Suprapubic skin (tissue), 4 donors: Measurements from ENCODE around the gene GNAQ. TPM values are rescaled to one million over a fixed set of nuclear protein-coding genes. Genes with fewer than 3 reads are reported as not detected.

Source experiments
- DNase-seq, 2 donors: peaks; one replicate each; pipeline ENCODE4 v3.0.0-alpha.2; 2019; ENCODE audit warnings: low spot score in 2 of 2
- H3K27ac ChIP-seq: fragments of 200-600 bp; sonication (generic); one replicate; pipeline ENCODE4 v1.5.1; 2019
- H3K27me3 ChIP-seq: fragments of 200-600 bp; sonication (generic); one replicate; pipeline ENCODE4 v1.5.1; 2019
- H3K36me3 ChIP-seq: fragments of 200-600 bp; sonication (generic); one replicate; pipeline ENCODE4 v1.5.1; 2019
- H3K4me1 ChIP-seq: fragments of 200-600 bp; sonication (generic); one replicate; pipeline ENCODE4 v1.5.1; 2019
- H3K4me3 ChIP-seq: fragments of 200-600 bp; sonication (generic); one replicate; pipeline ENCODE4 v1.5.1; 2019; ENCODE audit warnings: mild to moderate bottlenecking
- H3K9me3 ChIP-seq: fragments of 200-600 bp; sonication (generic); one replicate; pipeline ENCODE4 v1.5.1; 2019
- EP300 ChIP-seq: sonication (generic); formaldehyde crosslinking; IDR thresholded peaks from one replicate; pipeline ENCODE4 v1.6.1; 2017; ENCODE audit warnings: antibody characterized with exemption
- POLR2A ChIP-seq, 2 donors: fragments of 450-650 bp; IDR thresholded peaks; one replicate each; pipeline ENCODE4 v1.6.1; 2017; ENCODE audit warnings: antibody characterized with exemption in 2 of 2, mild to moderate bottlenecking in 2 of 2, moderate library complexity in 2 of 2
- POLR2AphosphoS5 ChIP-seq, 3 donors: sonication (generic); formaldehyde crosslinking; IDR thresholded peaks; one replicate each; pipeline ENCODE4 v1.6.1; 2017; ENCODE audit warnings: antibody characterized with exemption in 3 of 3
- WGBS: methylation state at CpG from one replicate; pipeline ENCODE4 v1.1.5; 2018; 5-methylcytosine and 5-hydroxymethylcytosine counted together
- total RNA-seq, 4 donors: library from RNA; depleted of rRNA; stranded (reverse); fragments of >200 nt; gene quantifications; one replicate each; pipeline ENCODE4 v1.1.0, GENCODE V29; 2016
- TF ChIP-seq, protein P1 (sequence below), 2 donors: fragments of 200-600 bp in 1 of 2; fragments of 450-650 bp in 1 of 2; sonication (generic) in 1 of 2; IDR thresholded peaks; one replicate each; pipeline ENCODE4 v1.5.1; 2016 to 2019; ENCODE audit warnings: antibody characterized with exemption in 2 of 2, mild to moderate bottlenecking in 1 of 2, moderate library complexity in 1 of 2

The GNAQ gene
- total RNA-seq, 4 donors from 2014 or later: 16.0 to 29.0 (median 17.7) TPM

DNA sequence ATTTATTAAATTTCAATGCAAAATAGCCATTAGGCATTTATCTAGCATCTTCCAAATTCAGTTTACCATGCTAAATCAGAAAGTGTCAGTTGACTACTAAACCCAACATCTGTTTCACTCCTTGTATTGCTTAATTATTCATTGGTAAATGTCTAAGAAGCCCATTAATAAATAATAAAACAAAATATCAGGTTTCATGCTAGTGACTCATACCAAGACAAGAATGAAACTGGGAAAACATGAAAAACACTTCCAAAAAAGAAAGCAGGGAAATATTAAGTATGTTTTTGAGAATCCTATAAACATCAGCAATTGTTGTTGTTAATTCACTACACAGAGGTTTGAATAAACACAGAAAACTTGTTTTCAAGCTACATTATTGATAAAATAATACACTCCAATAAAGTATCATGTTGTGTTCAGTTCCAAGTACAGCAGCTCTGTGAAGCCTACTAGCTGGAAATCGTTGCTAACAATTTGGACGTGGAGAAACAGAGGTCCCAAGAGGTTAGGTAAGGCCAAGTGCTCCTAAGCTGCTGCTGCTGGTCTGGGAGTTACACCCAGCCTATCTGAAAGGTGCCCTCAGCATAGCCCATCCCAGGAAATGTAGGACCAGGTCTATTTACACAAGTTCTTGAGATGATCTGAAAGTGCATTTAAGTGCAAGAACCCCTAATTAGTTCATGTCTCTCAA lies 78.8 kb downstream of the GNAQ start:
- 14% methylated on average over 2 of the region's 2 CpGs for WGBS
- H3K4me3 ChIP-seq: no peak overlapping the region
- no peak for DNase-seq

DNA sequence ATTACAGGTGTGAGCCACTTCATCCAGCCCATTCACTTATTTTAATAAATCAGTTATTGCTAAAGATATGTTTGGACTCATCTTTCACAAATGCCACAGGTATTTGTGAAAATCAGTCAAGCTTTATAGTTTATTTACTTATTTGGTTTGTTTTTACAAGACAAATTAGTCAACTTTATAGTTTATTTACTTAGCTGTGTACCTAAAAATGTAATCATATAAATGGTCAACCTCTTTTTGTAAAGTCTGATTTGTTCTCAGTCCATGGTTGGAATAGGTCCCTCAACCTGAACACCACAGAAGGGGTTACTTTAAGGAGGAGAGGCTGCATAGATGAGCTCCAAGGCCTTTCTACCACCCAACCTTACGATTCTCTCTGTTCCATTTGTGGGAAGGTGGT lies 80.2 kb downstream of the GNAQ start:
- H3K27me3 ChIP-seq: no peaks in the 10 kb centered on the region
- H3K4me3 ChIP-seq: no peak overlapping the region
- 90% methylated on average over 1 of the region's 1 CpG for WGBS
- H3K4me1 ChIP-seq: peaks cover 64% of the 10 kb centered on the region
- TF ChIP-seq POLR2A (IDR thresholded peaks at IDR 0.05) (no peak), EP300 (no peak), POLR2AphosphoS5 (IDR thresholded peaks at IDR 0.05) (no peak)
- TF ChIP-seq, protein P1, sequence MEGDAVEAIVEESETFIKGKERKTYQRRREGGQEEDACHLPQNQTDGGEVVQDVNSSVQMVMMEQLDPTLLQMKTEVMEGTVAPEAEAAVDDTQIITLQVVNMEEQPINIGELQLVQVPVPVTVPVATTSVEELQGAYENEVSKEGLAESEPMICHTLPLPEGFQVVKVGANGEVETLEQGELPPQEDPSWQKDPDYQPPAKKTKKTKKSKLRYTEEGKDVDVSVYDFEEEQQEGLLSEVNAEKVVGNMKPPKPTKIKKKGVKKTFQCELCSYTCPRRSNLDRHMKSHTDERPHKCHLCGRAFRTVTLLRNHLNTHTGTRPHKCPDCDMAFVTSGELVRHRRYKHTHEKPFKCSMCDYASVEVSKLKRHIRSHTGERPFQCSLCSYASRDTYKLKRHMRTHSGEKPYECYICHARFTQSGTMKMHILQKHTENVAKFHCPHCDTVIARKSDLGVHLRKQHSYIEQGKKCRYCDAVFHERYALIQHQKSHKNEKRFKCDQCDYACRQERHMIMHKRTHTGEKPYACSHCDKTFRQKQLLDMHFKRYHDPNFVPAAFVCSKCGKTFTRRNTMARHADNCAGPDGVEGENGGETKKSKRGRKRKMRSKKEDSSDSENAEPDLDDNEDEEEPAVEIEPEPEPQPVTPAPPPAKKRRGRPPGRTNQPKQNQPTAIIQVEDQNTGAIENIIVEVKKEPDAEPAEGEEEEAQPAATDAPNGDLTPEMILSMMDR (IDR thresholded peaks at IDR 0.05): no peak
- no peaks in the 10 kb centered on the region for H3K36me3 ChIP-seq
- no peaks in the 10 kb centered on the region for H3K9me3 ChIP-seq
- H3K27ac ChIP-seq: no peak overlapping the region
- no peak for DNase-seq

More for the DNA sequence above, 78.8 kb downstream of the GNAQ start:
- no peak for TF ChIP-seq POLR2A (IDR thresholded peaks at IDR 0.05)
- Histone ChIP-seq H3K4me1 (peaks cover 55% of the 10 kb centered on the region), H3K9me3 (no peaks in the 10 kb centered on the region), H3K27me3 (no peaks in the 10 kb centered on the region), H3K27ac (peak overlapping the region; percentile 22), H3K36me3 (no peaks in the 10 kb centered on the region)

DNA sequence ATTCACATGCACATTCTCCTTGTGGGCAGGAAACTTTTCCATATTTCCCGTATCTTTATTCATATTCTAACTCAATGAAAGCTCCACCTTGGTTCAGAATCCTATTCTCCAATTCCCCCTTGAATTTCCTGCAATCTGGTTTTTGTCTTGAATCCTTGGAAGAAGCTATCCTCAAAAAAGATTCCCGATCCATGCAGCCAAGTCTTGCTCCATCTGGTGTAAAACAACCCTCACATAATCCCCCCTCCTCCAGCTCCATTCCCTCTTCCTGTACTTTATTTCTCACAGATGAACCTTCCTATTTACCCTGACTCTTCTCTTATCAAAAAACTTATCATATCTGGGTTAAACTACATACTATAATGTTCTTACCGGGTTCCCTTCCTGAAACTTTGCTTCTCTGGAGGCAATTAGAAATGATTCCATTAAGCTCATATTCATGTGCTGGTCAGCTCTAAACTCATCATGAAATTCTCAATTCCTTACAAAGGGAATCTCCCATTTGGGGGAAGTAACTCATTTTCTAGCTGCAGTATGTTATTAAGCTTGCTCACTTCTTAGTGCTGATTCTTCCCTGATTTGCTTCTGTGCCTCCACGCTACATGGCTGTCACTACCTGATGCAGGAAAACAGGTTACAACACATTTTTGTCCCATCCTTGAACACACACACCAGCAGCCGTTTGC lies 81.7 kb downstream of the GNAQ start:
- no peaks in the 10 kb centered on the region for H3K27me3 ChIP-seq
- no peaks in the 10 kb centered on the region for H3K36me3 ChIP-seq
- no peak for TF ChIP-seq EP300
- TF ChIP-seq POLR2AphosphoS5 (IDR thresholded peaks at IDR 0.05): no peak
- no peak for TF ChIP-seq POLR2A (IDR thresholded peaks at IDR 0.05)
- TF ChIP-seq, protein P1 (IDR thresholded peaks at IDR 0.05): no peak
- peaks cover 78% of the 10 kb centered on the region for H3K4me1 ChIP-seq
- H3K27ac ChIP-seq: no peak overlapping the region
- no peak for DNase-seq
- no peak overlapping the region for H3K4me3 ChIP-seq
- H3K9me3 ChIP-seq: no peaks in the 10 kb centered on the region
- 71% methylated on average over 5 of the region's 5 CpGs for WGBS

DNA sequence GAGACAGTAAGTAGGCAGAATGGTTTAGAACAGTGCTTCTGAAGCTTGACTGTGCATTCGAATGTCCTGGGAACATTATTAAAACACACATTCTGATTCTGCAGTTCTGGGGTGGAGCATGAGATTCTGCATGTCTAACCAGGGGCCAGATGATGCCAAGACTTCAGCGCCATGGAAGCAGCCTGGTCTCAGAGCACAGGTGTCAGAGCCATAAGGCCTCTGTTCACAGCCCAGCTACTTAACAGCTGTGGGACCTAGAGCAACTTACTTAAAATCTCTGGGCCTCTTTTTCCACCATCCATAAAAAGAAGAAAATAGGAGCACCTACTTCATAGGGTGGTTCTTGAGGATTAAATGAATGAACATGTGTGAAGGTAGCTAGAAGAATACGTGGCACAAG lies 84.0 kb downstream of the GNAQ start:
- no peaks in the 10 kb centered on the region for H3K27me3 ChIP-seq
- no peak overlapping the region for H3K4me3 ChIP-seq
- H3K27ac ChIP-seq: peak overlapping the region; percentile 49
- peaks cover 66% of the 10 kb centered on the region for H3K4me1 ChIP-seq
- no peaks in the 10 kb centered on the region for H3K36me3 ChIP-seq
- no peak for DNase-seq
- TF ChIP-seq POLR2AphosphoS5 (IDR thresholded peaks at IDR 0.05) (no peak), POLR2A (IDR thresholded peaks at IDR 0.05) (no peak), EP300 (no peak)
- TF ChIP-seq, protein P1 (IDR thresholded peaks at IDR 0.05): no peak
- 84% methylated on average over 3 of the region's 3 CpGs for WGBS
- no peaks in the 10 kb centered on the region for H3K9me3 ChIP-seq

DNA sequence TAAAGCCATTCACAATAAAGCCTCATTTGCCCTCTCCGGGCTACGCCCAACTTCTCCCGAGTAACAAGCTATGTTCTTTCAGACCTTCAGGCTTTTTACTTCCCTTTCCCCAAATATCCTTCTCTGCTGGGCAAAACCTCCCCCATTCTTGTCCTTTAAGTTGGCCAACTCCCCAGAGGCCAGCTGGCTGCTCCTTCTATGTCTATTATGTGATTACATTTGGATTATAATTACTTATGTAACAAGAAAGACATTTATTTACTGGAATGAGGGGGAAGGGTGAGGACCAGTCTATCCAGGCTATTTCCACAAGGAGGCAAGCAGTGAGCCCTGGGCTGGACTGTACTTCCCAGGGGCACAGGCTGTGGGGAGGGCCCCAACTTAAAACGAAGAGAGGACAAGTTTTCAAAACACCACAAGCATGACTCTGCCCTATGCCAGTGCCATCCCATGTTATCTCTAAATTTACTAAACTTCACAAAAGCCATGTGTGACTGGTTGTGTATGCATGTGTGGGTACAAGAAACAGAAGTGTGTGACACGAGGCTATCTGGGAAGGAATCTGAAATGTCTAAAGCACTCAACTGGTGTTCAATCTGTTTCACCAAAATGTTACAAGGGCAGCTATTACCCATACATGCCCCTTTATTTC lies 84.5 kb downstream of the GNAQ start:
- no peak for DNase-seq
- Histone ChIP-seq H3K36me3 (no peaks in the 10 kb centered on the region), H3K4me3 (no peak overlapping the region), H3K9me3 (no peaks in the 10 kb centered on the region), H3K4me1 (peaks cover 61% of the 10 kb centered on the region), H3K27ac (peak overlapping the region; percentile 49), H3K27me3 (no peaks in the 10 kb centered on the region)
- TF ChIP-seq POLR2AphosphoS5 (IDR thresholded peaks at IDR 0.05): no peak
- WGBS: 43% methylated on average over 5 of the region's 5 CpGs

DNA sequence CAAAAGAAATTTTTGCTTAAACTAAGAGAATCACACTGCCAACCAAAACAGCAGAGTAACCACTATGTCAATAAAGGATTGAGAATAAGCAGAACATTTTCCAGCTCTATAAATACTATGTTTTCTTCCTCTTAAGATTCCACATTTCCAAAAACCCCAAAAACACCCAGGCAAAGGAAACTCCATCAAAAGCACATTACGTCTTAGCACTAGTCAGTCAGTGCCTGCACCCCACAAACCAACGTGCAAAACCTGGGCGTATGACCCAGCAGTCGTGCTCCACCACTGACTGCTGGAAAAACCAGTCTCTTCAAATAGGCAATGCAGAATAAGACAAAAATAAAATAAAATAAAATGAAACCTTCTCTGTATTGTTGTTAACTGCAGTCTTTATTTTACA lies 85.3 kb downstream of the GNAQ start:
- DNase-seq: no peak
- H3K4me1 ChIP-seq: peaks cover 57% of the 10 kb centered on the region
- TF ChIP-seq POLR2A (IDR thresholded peaks at IDR 0.05): no peak
- TF ChIP-seq EP300: no peak
- TF ChIP-seq, protein P1 (IDR thresholded peaks at IDR 0.05): no peak
- no peak for TF ChIP-seq POLR2AphosphoS5 (IDR thresholded peaks at IDR 0.05)
- no peaks in the 10 kb centered on the region for H3K36me3 ChIP-seq
- H3K9me3 ChIP-seq: no peaks in the 10 kb centered on the region
- no peak overlapping the region for H3K4me3 ChIP-seq
- H3K27me3 ChIP-seq: no peaks in the 10 kb centered on the region
- 61% methylated on average over 4 of the region's 4 CpGs for WGBS
- peak overlapping the region; percentile 49 for H3K27ac ChIP-seq
